DND-41 (cell line): ENCODE measurements around the gene GRK3.

ENCODE experiments used
- CTCF ChIP-seq: IDR thresholded peaks from 2 replicates; pipeline ENCODE4 v1.5.1; 2012; ENCODE audit warnings: borderline replicate concordance, low read length, moderate library complexity, mild to moderate bottlenecking; ENCODE audit not compliant: poor library complexity, severe bottlenecking; ENCODE audit errors: extremely low read depth
- EZH2 ChIP-seq: IDR thresholded peaks from 3 replicates; pipeline ENCODE4 v1.6.1; 2012; ENCODE audit warnings: borderline replicate concordance, low read depth, mild to moderate bottlenecking, moderate library complexity, low read length, inconsistent platforms; ENCODE audit not compliant: severe bottlenecking

GRCh38 chr22:25704701-25705100 lies 140.2 kb downstream of the GRK3 start:
- TF ChIP-seq CTCF (no peak), EZH2 (no peak)
